AG04449 (cell line): ENCODE data around the gene PDE7B.
"Not testable (repeated sequence)": the region's sequence is repeated elsewhere in the genome, so short reads cannot be mapped to it uniquely, and the experiment has no call there.

ENCODE experiments used
- CTCF ChIA-PET: fragments of 350-600 bp; formaldehyde crosslinking; extraction: SDS; loops from one replicate; lab custom pipeline; 2021; ENCODE audit warnings: antibody characterized with exemption; lab: Yijun Ruan, JAX
- POLR2A ChIA-PET: fragments of 400-600, 350-600 bp; formaldehyde crosslinking; extraction: SDS; loops from one replicate; lab custom pipeline; 2020; ENCODE audit warnings: antibody characterized with exemption, inconsistent platforms; lab: Yijun Ruan, JAX
- DNase-seq: peaks from one replicate; pipeline ENCODE4 v3.0.0-alpha.2; 2010; ENCODE audit warnings: low read depth, low spot score
- H3K4me3 ChIP-seq: 2 replicates; pipeline ENCODE4 v1.5.1; 2011; ENCODE audit warnings: low read depth, mild to moderate bottlenecking, control low read depth, low read length
- TF ChIP-seq, protein P1 (sequence below): IDR thresholded peaks from one replicate; pipeline ENCODE4 v1.5.1; 2011; ENCODE audit warnings: mild to moderate bottlenecking, moderate library complexity, low read length, control low read depth, inconsistent platforms; ENCODE audit not compliant: insufficient read depth; ENCODE audit errors: missing control alignments

Gene PDE7B

DNA sequence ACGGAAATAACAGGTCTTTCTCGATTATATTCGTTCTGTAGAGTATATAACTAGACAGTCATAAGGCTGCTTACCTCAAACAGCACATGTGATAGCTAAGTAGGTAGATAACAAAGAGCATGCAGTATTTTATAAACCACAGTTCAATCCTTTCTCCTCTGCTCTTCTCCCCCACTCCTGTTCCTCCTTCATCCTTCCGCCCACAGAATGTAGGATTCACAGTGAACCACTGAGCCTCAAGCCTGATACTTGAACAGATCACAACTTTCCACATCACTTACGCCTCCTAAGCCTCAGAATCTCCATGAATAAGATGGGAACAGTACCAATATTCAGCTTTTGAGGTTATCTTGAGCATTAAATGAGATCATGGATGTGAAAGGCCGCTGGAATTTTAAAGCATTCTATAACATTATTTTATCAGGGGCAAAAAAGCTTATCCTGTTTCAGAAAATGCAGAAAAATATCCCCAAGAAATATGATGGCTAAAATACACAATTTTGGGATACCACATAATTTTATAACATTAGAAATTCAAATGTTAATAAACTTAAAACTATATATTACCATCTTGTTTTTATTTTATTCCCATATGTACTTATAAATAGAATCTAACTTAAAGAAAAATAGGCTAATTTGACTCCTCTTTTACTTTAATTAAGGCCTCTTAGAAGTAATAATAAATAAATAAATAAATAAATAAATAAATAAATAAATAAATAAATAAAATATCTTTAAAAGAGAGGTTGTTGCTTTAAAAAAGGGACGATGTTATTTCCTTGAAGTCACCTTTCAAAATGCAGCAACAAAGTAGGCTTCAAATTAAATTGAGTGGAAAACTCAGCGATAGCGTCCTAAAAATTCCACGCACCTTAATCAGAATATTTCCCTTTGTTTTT lies 365.3 kb downstream of the PDE7B start:
- H3K4me3 ChIP-seq: no peak overlapping the region
- no peak for DNase-seq
- POLR2A ChIA-PET: no interaction called here
- TF ChIP-seq, protein P1, sequence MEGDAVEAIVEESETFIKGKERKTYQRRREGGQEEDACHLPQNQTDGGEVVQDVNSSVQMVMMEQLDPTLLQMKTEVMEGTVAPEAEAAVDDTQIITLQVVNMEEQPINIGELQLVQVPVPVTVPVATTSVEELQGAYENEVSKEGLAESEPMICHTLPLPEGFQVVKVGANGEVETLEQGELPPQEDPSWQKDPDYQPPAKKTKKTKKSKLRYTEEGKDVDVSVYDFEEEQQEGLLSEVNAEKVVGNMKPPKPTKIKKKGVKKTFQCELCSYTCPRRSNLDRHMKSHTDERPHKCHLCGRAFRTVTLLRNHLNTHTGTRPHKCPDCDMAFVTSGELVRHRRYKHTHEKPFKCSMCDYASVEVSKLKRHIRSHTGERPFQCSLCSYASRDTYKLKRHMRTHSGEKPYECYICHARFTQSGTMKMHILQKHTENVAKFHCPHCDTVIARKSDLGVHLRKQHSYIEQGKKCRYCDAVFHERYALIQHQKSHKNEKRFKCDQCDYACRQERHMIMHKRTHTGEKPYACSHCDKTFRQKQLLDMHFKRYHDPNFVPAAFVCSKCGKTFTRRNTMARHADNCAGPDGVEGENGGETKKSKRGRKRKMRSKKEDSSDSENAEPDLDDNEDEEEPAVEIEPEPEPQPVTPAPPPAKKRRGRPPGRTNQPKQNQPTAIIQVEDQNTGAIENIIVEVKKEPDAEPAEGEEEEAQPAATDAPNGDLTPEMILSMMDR: no peak
- CTCF ChIA-PET: interaction anchor here (1.2 to 2.7 kb wide), 2 partner anchors 10 to 277 kb away, joined by 3 to 22 read pairs; no protein-coding TSS in a partner anchor

- H3K4me3 ChIP-seq, DNase-seq, POLR2A ChIA-PET: not testable (repeated sequence)
- CTCF ChIA-PET: interaction anchor here (1.5 kb wide), 1 partner anchor 689 kb away, joined by 6 read pairs; no protein-coding TSS in a partner anchor
Measured at GRCh38 chr6:136224974-136225373, 373.5 kb downstream of the PDE7B start.

DNA sequence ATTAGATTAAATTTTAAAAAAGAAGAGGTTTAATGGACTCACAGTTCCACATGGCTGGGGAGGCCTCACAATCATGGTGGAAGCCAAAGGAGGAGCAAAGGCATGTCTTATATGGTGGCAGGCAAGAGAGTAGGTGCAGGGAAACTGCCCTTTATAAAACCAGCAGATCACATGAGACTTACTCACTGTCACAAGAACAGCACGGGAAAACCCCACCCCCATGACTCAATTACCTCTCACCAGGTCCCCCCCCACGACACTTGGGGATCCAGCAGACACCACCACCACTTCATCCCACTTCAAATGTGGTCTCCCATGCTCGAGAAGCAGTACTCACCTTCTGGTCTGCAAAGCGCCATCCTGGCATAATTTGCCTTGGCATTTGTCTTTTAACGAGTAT lies 374.0 kb downstream of the PDE7B start:
- DNase-seq: no peak
- no peak overlapping the region for H3K4me3 ChIP-seq
- CTCF ChIA-PET: interaction anchor here (0.6 to 3.2 kb wide), 75 partner anchors 7 to 776 kb away, joined by 3 to 77 read pairs (median 5); partner anchors contain the start of genes MTFR2 and PDE7B
- POLR2A ChIA-PET: no interaction called here
- TF ChIP-seq, protein P1: no peak

- ChIA-PET POLR2A (no interaction called here), CTCF (interaction anchor here (0.6 to 3.2 kb wide), 94 partner anchors 8 to 776 kb away, joined by 3 to 77 read pairs (median 4); partner anchors contain the start of genes MTFR2 and PDE7B)
- no peak overlapping the region for H3K4me3 ChIP-seq
- DNase-seq: no peak
- TF ChIP-seq, protein P1: peak; percentile 88
Measured at GRCh38 chr6:136226027-136226673, 374.6 kb downstream of the PDE7B start.

DNA sequence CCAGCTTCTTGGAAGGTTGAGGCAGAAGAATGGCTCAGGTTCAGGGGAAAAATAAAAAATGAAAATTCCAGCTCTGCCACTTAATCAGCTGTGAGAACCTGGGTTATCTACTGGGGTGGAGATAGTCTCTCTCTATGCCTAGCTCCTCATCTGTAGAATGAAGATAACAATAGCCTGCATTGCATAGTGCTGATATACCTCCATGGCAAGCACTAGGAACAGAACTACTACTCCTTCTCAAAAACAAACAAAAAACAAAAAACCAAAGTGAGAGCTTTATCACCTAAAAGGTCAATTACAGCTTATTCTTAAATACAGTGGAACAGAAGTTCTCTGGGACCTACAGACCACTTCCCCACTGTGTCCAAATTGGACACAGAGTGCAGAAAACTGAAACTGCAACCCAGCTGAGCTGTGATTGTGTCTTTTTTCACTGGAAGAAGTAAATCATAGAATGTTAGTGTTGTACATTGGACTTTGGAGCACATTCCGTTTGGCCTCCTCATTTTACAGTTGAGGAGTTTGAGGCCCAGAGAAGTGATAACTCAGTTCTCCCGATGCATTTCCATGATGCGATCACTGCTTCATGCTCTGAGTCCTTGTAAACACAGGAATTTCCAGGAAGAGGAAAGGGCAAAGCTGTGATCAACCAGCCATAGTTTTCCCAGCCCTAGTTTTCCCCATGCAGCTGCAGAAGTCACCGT lies 375.3 kb downstream of the PDE7B start:
- TF ChIP-seq, protein P1: no peak
- no peak overlapping the region for H3K4me3 ChIP-seq
- POLR2A ChIA-PET: no interaction called here

GRCh38 chr6:136228814-136229213 lies 377.3 kb downstream of the PDE7B start:
- no peak overlapping the region for H3K4me3 ChIP-seq
- POLR2A ChIA-PET: no interaction called here
- no peak for DNase-seq
- CTCF ChIA-PET: interaction anchor here (0.6 to 3.2 kb wide), 4 partner anchors 10 to 694 kb away, joined by 3 to 77 read pairs (median 40); no protein-coding TSS in a partner anchor
- TF ChIP-seq, protein P1: no peak

More for the DNA sequence above, 375.3 kb downstream of the PDE7B start:
- no peak for DNase-seq
- CTCF ChIA-PET: interaction anchor here (0.6 to 3.2 kb wide), 84 partner anchors 9 to 803 kb away, joined by 3 to 77 read pairs (median 5); partner anchors contain the start of genes MTFR2 and PDE7B
